ENCODE results near the gene MTHFD2L. TPM values are rescaled to one million over a fixed set of nuclear protein-coding genes. Genes with fewer than 3 reads are reported as not detected.

Gene MTHFD2L
- polyA plus RNA-seq, 1 donor from 2014 or later: 5.1 TPM

GRCh38 chr4:74228691-74229640 is 71.0 kb downstream of the MTHFD2L start:
- Mint-ChIP-seq H3K27ac (no peak overlapping the region), H3K4me3 (no peak overlapping the region), H3K9me3 (no peaks in the 10 kb centered on the region), H3K27me3 (no peaks in the 10 kb centered on the region), H3K4me1 (no peaks in the 10 kb centered on the region), H3K36me3 (peaks cover 5% of the 10 kb centered on the region)

- Mint-ChIP-seq H3K4me3 (no peak overlapping the region), H3K36me3 (peaks cover 3% of the 10 kb centered on the region), H3K9me3 (no peaks in the 10 kb centered on the region), H3K27me3 (no peaks in the 10 kb centered on the region), H3K4me1 (peaks cover 0 to 5% (median 2%) of the 10 kb centered on the region in 3 donors), H3K27ac (no peak overlapping the region)
These were observed 73.1 kb downstream of the MTHFD2L start for GRCh38 chr4:74230902-74231499.

- Mint-ChIP-seq H3K27ac (no peak overlapping the region), H3K9me3 (peaks cover 0 to 5% (median 0%) of the 10 kb centered on the region in 3 donors), H3K4me1 (peaks cover 0 to 5% (median 2%) of the 10 kb centered on the region in 3 donors), H3K36me3 (peaks cover 5% of the 10 kb centered on the region), H3K27me3 (no peaks in the 10 kb centered on the region), H3K4me3 (no peak overlapping the region)
These were observed 77.2 kb downstream of the MTHFD2L start for GRCh38 chr4:74235135-74235534.

GRCh38 chr4:74237425-74237966 is 79.6 kb downstream of the MTHFD2L start:
- no peak overlapping the region for H3K27ac Mint-ChIP-seq
- H3K27me3 Mint-ChIP-seq: no peaks in the 10 kb centered on the region
- peaks cover 0 to 5% (median 2%) of the 10 kb centered on the region in 3 donors for H3K4me1 Mint-ChIP-seq
- peaks cover 5% of the 10 kb centered on the region for H3K36me3 Mint-ChIP-seq
- H3K4me3 Mint-ChIP-seq: no peak overlapping the region
- peaks cover 0 to 5% (median 0%) of the 10 kb centered on the region in 3 donors for H3K9me3 Mint-ChIP-seq

DNA sequence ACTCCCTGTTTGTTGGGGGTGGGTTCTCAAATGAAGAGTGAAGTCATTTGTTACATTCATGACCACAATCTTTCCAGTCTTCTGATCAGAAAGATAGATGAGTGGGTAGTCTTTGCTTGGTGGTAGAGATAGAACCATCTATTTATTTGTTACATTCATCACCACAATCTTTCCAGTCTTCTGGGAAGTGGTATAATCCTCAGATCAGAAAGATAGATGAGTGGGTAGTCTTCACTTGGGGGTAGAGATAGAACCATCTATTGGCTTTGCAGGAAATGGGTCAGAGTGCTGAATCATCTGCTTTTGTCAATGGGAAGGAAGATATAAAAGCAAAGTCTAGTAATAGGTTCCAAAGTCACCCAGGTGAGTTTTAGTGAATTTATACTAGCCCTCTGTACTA is 86.1 kb downstream of the MTHFD2L start:
- H3K36me3 Mint-ChIP-seq: peaks cover 3% of the 10 kb centered on the region
- H3K4me1 Mint-ChIP-seq: no peaks in the 10 kb centered on the region
- H3K27ac Mint-ChIP-seq: no peak overlapping the region
- no peaks in the 10 kb centered on the region for H3K27me3 Mint-ChIP-seq
- peaks cover 0 to 6% (median 0%) of the 10 kb centered on the region in 3 donors for H3K9me3 Mint-ChIP-seq
- H3K4me3 Mint-ChIP-seq: no peak overlapping the region

- Mint-ChIP-seq H3K9me3 (peaks cover 4 to 25% (median 16%) of the 10 kb centered on the region in 3 donors), H3K27me3 (peaks cover 1% of the 10 kb centered on the region), H3K4me1 (no peaks in the 10 kb centered on the region), H3K36me3 (peaks cover 8% of the 10 kb centered on the region), H3K4me3 (no peak overlapping the region), H3K27ac (no peak overlapping the region)
These were observed 95.0 kb downstream of the MTHFD2L start for GRCh38 chr4:74252933-74253332.

- H3K4me1 Mint-ChIP-seq: no peaks in the 10 kb centered on the region
- H3K9me3 Mint-ChIP-seq: peaks cover 4 to 25% (median 16%) of the 10 kb centered on the region in 3 donors
- H3K36me3 Mint-ChIP-seq: peaks cover 8% of the 10 kb centered on the region
- H3K27ac Mint-ChIP-seq: no peak overlapping the region
- peaks cover 1% of the 10 kb centered on the region for H3K27me3 Mint-ChIP-seq
- H3K4me3 Mint-ChIP-seq: no peak overlapping the region
These were observed 96.5 kb downstream of the MTHFD2L start for GRCh38 chr4:74254386-74254785.

- H3K27ac Mint-ChIP-seq: no peak overlapping the region
- peaks cover 8% of the 10 kb centered on the region for H3K36me3 Mint-ChIP-seq
- H3K9me3 Mint-ChIP-seq: peaks cover 4 to 25% (median 16%) of the 10 kb centered on the region in 3 donors
- H3K4me1 Mint-ChIP-seq: no peaks in the 10 kb centered on the region
- no peak overlapping the region for H3K4me3 Mint-ChIP-seq
- peaks cover 1% of the 10 kb centered on the region for H3K27me3 Mint-ChIP-seq
These were observed 97.2 kb downstream of the MTHFD2L start for GRCh38 chr4:74255096-74255495.

- peaks cover 0 to 4% (median 0%) of the 10 kb centered on the region in 3 donors for H3K4me1 Mint-ChIP-seq
- H3K36me3 Mint-ChIP-seq: peaks cover 2% of the 10 kb centered on the region
- H3K27ac Mint-ChIP-seq: no peak overlapping the region
- no peak overlapping the region for H3K4me3 Mint-ChIP-seq
- peaks cover 1% of the 10 kb centered on the region for H3K27me3 Mint-ChIP-seq
- peaks cover 0 to 5% (median 2%) of the 10 kb centered on the region in 3 donors for H3K9me3 Mint-ChIP-seq
These were observed 101.0 kb downstream of the MTHFD2L start for GRCh38 chr4:74258963-74259362.

- H3K27me3 Mint-ChIP-seq: peaks cover 1% of the 10 kb centered on the region
- H3K36me3 Mint-ChIP-seq: peaks cover 2% of the 10 kb centered on the region
- peaks cover 0 to 5% (median 0%) of the 10 kb centered on the region in 3 donors for H3K9me3 Mint-ChIP-seq
- H3K4me3 Mint-ChIP-seq: no peak overlapping the region
- H3K4me1 Mint-ChIP-seq: peaks cover 0 to 4% (median 0%) of the 10 kb centered on the region in 3 donors
- H3K27ac Mint-ChIP-seq: no peak overlapping the region
These were observed 102.1 kb downstream of the MTHFD2L start for GRCh38 chr4:74260036-74260435.

GRCh38 chr4:74262522-74262921 is 104.6 kb downstream of the MTHFD2L start:
- peaks cover 0 to 4% (median 0%) of the 10 kb centered on the region in 3 donors for H3K4me1 Mint-ChIP-seq
- H3K27me3 Mint-ChIP-seq: no peaks in the 10 kb centered on the region
- H3K27ac Mint-ChIP-seq: no peak overlapping the region
- H3K36me3 Mint-ChIP-seq: peaks cover 2% of the 10 kb centered on the region
- H3K9me3 Mint-ChIP-seq: no peaks in the 10 kb centered on the region
- H3K4me3 Mint-ChIP-seq: no peak overlapping the region

DNA sequence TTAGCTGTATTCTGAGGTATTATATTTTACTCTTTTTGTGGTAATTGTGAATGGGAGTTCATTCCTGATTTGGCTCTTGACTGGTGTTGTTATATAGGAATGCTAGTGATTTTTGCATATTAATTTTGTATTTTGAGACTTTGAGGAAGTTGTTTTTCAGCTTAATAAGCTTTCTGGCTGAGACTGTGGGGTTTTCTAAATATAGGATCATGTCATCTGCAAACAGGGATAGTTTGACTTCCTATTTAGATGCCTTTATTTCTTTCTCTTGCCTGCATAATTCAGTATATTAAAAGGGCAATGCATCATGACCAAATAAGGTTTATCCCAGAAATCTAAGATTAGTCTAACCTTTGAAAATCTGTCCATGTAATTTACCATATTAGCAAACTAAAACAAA is 105.6 kb downstream of the MTHFD2L start:
- Mint-ChIP-seq H3K27me3 (no peaks in the 10 kb centered on the region), H3K4me3 (no peak overlapping the region), H3K4me1 (peaks cover 0 to 4% (median 0%) of the 10 kb centered on the region in 3 donors), H3K27ac (no peak overlapping the region), H3K9me3 (no peaks in the 10 kb centered on the region), H3K36me3 (peaks cover 2% of the 10 kb centered on the region)

- Mint-ChIP-seq H3K9me3 (no peaks in the 10 kb centered on the region), H3K27me3 (no peaks in the 10 kb centered on the region), H3K4me3 (no peak overlapping the region), H3K36me3 (no peaks in the 10 kb centered on the region), H3K27ac (no peak overlapping the region), H3K4me1 (peaks cover 0 to 4% (median 0%) of the 10 kb centered on the region in 3 donors)
These were observed 108.2 kb downstream of the MTHFD2L start for GRCh38 chr4:74266081-74266480.

DNA sequence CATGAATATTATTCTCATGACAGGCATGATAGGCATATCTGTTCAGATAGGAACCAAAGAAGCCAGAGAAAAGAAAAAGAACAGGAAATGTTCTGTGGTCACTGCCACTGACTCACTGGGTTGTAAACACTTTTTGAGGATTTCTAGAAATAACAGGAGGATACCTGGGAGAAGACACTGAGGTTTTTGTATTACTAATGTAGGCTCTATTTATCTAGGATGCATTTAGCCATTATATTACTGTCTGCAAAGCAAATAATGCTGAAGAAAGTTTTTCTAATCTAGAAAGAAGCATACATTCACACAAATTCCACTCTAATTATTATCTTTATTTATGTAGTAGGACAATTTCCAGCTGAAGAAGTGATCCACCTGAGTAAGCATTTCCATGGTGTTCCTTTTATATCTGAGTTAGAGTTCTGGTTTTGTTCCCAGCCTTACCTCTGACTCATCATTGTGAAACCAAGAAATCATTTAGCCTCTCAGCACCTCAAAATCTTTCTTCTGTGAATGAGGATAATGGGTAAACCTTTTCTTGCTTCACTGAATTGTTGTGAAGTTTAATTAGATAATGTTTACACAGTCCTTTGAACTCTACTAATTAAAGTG is 110.2 kb downstream of the MTHFD2L start:
- Mint-ChIP-seq H3K4me3 (no peak overlapping the region), H3K36me3 (no peaks in the 10 kb centered on the region), H3K9me3 (no peaks in the 10 kb centered on the region), H3K4me1 (peaks cover 0 to 4% (median 0%) of the 10 kb centered on the region in 3 donors), H3K27me3 (no peaks in the 10 kb centered on the region), H3K27ac (no peak overlapping the region)

DNA sequence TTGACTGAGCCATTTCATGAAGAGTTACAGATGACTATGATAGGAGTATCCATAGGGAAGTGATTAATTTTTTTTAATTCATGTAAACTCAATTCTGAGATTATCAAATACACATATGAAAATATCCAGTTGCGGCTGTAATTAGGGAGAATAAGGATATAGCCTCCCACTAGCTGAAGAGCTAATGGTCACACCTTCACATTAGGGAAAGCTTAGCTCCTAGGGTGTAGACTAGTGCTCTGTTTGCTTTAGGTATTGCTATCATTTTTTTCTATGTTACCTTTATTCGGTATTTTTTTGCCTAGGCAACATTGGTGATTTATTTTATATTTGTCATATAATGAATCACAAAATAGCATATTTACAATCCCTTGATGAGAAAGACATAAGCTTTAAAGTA is 110.7 kb downstream of the MTHFD2L start:
- Mint-ChIP-seq H3K27me3 (no peaks in the 10 kb centered on the region), H3K4me3 (no peak overlapping the region), H3K27ac (no peak overlapping the region), H3K9me3 (no peaks in the 10 kb centered on the region), H3K4me1 (peaks cover 0 to 1% (median 0%) of the 10 kb centered on the region in 3 donors), H3K36me3 (no peaks in the 10 kb centered on the region)

Measured in IgD-negative memory B cell (primary cell).